Kidney epithelial cell (primary cell): Measurements from ENCODE around the gene RGMA. TPM values are rescaled to one million over a fixed set of nuclear protein-coding genes. Genes with fewer than 3 reads are reported as not detected.
"Not testable (repeated sequence)": the region's sequence is repeated elsewhere in the genome, so short reads cannot be mapped to it uniquely, and the experiment has no call there.

ENCODE experiments used
- DNase-seq: peaks from one replicate; pipeline ENCODE4 v3.0.0-alpha.2; 2010; ENCODE audit warnings: low read depth
- H3K27me3 ChIP-seq: 2 replicates; pipeline ENCODE4 v1.6.0; 2011; ENCODE audit warnings: low read length; ENCODE audit not compliant: control insufficient read depth, insufficient read depth
- H3K36me3 ChIP-seq: 2 replicates; pipeline ENCODE4 v1.5.1; 2011; ENCODE audit warnings: low read length; ENCODE audit not compliant: control insufficient read depth, insufficient read depth
- H3K4me3 ChIP-seq: 2 replicates; pipeline ENCODE4 v1.5.1; 2011; ENCODE audit warnings: low read depth, mild to moderate bottlenecking, control low read depth, low read length
- CTCF ChIP-seq: IDR thresholded peaks from 2 replicates; pipeline ENCODE4 v1.5.1; 2011; ENCODE audit warnings: mild to moderate bottlenecking, moderate library complexity, low read length, control low read depth, inconsistent platforms; ENCODE audit not compliant: insufficient read depth, poor library complexity, severe bottlenecking
- total RNA-seq: library from RNA; depleted of rRNA; stranded (reverse); fragments of >200 nt; gene quantifications from 2 replicates; pipeline ENCODE4 v1.2.3, GENCODE V29; 2015

The RGMA gene
- total RNA-seq, 1 donor from 2014 or later = 0.29 TPM

GRCh38 chr15:93066224-93066681, 22.8 kb downstream of the RGMA start:
- no peak for DNase-seq

GRCh38 chr15:93065641-93066045, 23.4 kb downstream of the RGMA start:
- H3K4me3 ChIP-seq = no peak overlapping the region
- no peaks in the 10 kb centered on the region for H3K36me3 ChIP-seq
- H3K27me3 ChIP-seq = peaks cover 9% of the 10 kb centered on the region
- DNase-seq = no peak
- TF ChIP-seq CTCF = no peak

More at GRCh38 chr15:93066224-93066681, 22.8 kb downstream of the RGMA start:
- H3K4me3 ChIP-seq = no peak overlapping the region
- H3K36me3 ChIP-seq = no peaks in the 10 kb centered on the region
- no peak for TF ChIP-seq CTCF
- peaks cover 10% of the 10 kb centered on the region for H3K27me3 ChIP-seq

GRCh38 chr15:93063796-93064690, 25.0 kb downstream of the RGMA start:
- DNase-seq = no peak
- peaks cover 9% of the 10 kb centered on the region for H3K27me3 ChIP-seq
- no peak for TF ChIP-seq CTCF
- no peaks in the 10 kb centered on the region for H3K36me3 ChIP-seq
- H3K4me3 ChIP-seq = no peak overlapping the region

GRCh38 chr15:93063262-93063671, 25.7 kb downstream of the RGMA start:
- TF ChIP-seq CTCF = no peak
- H3K4me3 ChIP-seq = no peak overlapping the region
- peaks cover 14% of the 10 kb centered on the region for H3K27me3 ChIP-seq
- H3K36me3 ChIP-seq = no peaks in the 10 kb centered on the region
- no peak for DNase-seq

- peaks cover 14% of the 10 kb centered on the region for H3K27me3 ChIP-seq
- DNase-seq, H3K36me3 ChIP-seq, H3K4me3 ChIP-seq: not testable (repeated sequence)
Measured at GRCh38 chr15:93062628-93063261, 26.3 kb downstream of the RGMA start.
